ENCODE results near the gene TEX55. TPM values are rescaled to one million over a fixed set of nuclear protein-coding genes. Genes with fewer than 3 reads are reported as not detected.
"Not testable (repeated sequence)": the region's sequence is repeated elsewhere in the genome, so short reads cannot be mapped to it uniquely, and the experiment has no call there.

TEX55 gene
- not detected in 2 replicates for total RNA-seq

GRCh38 chr3:119145500-119146167 lies at the start of gene TEX55:
Gene TEX55, plus strand, starts transcription at chr3:119146165. Its CDS starts 25 bp downstream, at chr3:119146190.
- DNase-seq (ENCODE audit: low read depth in 2 of 2): peak; percentile 33 to 41

- no peak for DNase-seq (ENCODE audit: low read depth in 2 of 2)
These were observed 48.0 kb upstream of the TEX55 start for GRCh38 chr3:119098003-119098402.

DNA sequence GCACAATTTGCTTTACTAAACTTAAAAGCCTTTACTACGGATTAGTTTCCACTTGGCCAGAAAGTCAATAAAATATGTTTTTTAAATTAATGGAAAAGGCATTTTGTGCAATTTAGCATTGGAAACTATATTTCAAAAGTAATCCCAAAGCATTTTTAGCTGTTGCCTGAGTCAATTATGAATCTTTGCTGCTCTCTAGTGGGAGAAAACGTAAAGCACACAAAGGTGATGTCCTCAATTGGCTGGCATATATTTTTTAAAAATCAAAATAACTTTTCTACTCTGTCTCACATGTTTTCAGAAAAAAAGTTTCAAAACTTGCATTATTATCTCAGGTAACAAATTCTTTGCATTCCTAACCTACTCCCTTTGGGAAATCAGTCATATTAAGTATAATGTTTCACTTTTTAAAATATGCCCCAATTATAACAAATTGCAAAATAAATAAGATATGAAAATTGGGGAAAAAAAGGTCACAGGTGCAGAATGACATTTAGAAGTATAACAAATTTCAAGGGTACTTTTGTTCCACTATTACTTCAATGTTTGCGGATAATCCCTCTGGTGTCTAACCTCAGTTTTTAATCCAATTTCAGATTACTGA lies 47.2 kb upstream of the TEX55 start:
- DNase-seq (ENCODE audit: low read depth in 2 of 2): peak; percentile 33 to 57

- DNase-seq (ENCODE audit: low read depth in 2 of 2): no peak
These were observed 46.2 kb upstream of the TEX55 start for GRCh38 chr3:119099785-119100184.

DNA sequence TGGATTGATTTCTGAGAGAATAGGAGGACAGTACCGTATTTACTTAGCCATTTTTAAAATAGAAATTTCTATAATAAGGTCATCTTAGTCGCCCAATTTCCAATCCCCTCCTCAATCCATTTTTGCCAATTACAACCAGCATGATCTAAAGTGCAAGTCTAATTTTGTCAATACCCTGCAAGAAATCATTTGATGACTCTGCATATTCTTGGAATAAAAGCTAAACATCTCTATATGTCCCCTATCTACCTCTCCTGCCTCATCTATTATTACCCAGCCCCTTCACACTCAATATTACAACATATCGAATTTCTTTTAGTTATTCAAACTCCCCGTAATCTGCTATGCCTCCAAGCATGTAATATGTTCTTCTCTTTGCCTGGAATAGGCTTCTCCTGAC lies 41.9 kb upstream of the TEX55 start:
- no peak for DNase-seq (ENCODE audit: low read depth in 2 of 2)

- DNase-seq (ENCODE audit: low read depth in 2 of 2): not testable (repeated sequence)
These were observed 27.6 kb upstream of the TEX55 start for GRCh38 chr3:119118330-119118729.

- no peak for DNase-seq (ENCODE audit: low read depth in 2 of 2)
These were observed 25.5 kb upstream of the TEX55 start for GRCh38 chr3:119120480-119120879.

DNA sequence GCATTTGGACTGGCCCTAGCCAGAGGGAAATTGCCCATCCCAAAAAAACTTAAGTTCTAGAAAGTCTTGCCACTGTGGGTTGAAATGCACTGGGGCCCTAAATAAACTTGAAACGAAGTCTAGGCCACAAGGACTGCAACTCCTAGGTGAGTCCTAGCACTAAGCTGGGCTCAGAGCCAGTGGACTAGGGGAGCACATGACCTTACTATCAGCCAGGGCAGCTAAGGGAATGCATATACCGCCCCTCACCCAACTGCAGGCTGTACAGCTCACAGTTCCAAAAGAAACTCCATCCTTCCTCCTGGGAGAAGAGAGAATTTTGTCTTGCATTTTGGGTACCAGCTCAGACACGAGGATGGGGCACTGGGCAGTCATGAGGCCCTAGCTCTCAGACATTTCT lies 23.6 kb upstream of the TEX55 start:
- DNase-seq (ENCODE audit: low read depth in 2 of 2): no peak

DNA sequence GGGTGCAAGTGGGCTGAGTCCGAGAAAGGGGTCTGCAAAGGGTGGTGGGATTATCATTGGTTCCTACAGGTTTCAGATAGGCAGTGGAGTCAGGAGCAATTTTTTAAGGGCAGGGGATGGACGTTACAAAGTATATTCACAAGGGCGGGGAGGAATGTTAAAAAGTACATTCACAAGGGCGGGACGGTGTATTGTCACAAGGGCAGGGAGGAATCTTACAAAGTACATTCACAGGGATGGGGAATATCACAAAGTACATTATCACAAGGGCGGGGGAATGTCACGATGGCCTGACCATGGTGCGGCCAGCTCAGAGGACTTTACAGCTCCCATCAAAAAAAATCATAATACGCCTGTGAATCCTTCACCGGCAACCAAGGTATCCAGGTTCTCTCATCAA lies 20.6 kb upstream of the TEX55 start:
- no peak for DNase-seq (ENCODE audit: low read depth in 2 of 2)

GRCh38 chr3:119125742-119126504 lies 20.0 kb upstream of the TEX55 start:
- DNase-seq (ENCODE audit: low read depth in 2 of 2): no peak

DNA sequence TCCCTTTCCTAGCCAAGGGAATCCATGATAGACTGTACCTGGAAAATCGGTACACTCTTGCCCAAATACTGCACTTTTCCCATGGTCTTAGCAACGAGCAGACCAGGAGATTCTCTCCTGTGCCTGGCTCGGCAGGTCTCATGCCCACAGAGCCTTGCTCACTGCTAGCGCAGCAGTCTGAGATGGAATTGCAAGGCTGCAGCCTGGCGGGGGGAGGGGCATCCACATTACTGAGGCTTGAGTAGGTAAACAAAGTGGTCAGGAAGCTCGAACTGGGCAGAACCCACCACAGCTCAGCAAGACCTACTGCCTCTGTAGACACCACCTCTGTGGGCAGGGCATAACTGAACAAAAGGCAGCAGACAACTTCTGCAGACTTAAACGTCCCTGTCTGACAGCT lies 15.7 kb upstream of the TEX55 start:
- not testable (repeated sequence) for DNase-seq (ENCODE audit: low read depth in 2 of 2)

GRCh38 chr3:119132291-119132690 lies 13.7 kb upstream of the TEX55 start:
- not testable (repeated sequence) for DNase-seq (ENCODE audit: low read depth in 2 of 2)

DNA sequence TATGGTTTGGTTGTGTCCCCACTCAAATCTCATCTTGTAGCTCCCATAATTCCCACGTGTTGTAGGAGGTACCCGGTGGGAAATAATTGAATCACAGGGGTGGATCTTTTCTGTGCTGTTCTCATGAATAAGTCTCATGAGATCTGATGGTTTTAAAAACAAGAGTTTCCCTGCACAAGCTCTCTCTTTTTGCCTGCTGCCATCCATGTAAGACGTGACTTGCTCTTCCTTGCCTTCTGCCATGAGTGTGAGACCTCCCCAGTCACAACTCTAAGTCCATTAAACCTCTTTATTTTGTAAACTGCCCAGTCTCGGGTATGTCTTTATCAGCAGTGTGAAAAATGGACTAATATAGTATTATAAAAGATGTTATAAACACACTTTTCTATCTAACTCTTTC lies 6.6 kb upstream of the TEX55 start:
- not testable (repeated sequence) for DNase-seq (ENCODE audit: low read depth in 2 of 2)

- DNase-seq (ENCODE audit: low read depth in 2 of 2): no peak
These were observed 5.5 kb upstream of the TEX55 start for GRCh38 chr3:119140466-119140865.

DNA sequence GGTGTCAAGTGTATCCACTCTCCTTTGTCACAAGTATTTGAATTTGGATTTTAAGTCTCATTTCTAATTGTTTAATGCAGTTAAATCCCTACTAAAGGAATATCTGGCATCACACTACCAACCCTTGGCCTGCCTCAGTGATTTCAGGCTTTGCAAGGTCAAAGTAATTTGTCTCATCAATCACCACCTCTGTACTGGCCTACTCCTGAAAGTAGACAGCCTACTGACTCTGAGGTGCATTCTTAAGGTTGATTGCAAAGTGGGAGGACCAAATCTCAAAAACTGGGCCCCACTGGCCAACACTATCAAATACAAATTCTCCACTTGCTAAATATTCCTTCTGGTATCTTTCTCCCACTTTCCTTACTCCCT lies 851 bp upstream of the TEX55 start:
- no peak for DNase-seq (ENCODE audit: low read depth in 2 of 2)

DNA sequence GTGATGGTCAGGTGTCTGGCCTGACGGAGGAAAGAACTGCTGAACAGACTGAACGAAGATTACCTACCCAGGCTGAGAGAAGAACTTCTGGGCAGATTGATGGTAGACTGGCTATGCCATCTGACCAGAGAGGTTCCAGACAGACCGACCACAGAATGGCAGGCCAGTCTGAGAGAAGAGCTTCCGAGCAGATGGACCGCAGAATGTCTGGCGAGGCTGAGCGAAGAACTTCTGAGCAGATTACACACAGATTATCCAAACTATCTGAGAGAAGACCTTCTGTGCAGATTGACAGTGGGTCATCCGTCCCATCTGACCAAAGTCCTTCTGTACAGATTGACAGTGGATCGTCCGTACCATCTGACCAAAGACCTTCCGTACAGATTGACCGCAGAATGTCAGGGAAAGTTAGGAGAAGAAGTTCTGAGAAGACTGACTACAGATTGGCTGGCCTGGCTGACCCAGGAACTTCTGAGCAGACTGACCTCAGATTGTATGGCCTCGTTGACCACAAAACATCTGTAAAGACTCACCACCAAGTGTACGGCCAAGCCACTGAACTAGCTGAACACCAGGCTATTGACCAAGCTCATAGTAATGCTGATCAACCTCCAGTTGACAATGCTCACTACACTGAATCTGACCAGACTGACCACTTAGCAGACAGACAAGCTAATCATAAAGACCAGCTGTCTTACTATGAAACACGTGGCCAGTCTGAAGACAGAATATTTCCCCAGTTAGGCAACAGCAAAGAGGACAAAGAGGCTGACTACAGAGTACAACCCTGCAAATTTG lies 812 bp downstream of the TEX55 start:
- no peak for DNase-seq (ENCODE audit: low read depth in 2 of 2)

DNA sequence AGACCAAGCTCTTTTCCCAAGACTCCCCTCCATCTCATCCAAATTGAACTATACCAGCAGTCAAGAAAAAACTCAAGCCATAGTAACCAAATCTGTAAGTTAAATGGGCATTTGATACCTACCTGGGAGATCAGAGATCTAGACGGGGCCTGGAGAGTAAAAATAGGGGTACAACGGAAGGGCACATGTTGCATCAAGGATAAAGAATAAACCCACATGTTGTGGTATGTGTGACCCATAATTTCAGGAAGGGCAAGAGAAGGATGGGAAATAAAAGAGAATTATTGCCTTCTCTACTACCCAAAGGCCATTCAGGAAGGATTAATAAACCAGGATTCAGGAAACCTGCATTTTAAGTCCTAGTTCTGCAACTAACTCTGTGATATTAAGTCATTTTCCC lies 1.5 kb downstream of the TEX55 start:
- no peak for DNase-seq (ENCODE audit: low read depth in 2 of 2)

GRCh38 chr3:119148493-119149180 lies 2.7 kb downstream of the TEX55 start:
- no peak for DNase-seq (ENCODE audit: low read depth in 2 of 2)

DNA sequence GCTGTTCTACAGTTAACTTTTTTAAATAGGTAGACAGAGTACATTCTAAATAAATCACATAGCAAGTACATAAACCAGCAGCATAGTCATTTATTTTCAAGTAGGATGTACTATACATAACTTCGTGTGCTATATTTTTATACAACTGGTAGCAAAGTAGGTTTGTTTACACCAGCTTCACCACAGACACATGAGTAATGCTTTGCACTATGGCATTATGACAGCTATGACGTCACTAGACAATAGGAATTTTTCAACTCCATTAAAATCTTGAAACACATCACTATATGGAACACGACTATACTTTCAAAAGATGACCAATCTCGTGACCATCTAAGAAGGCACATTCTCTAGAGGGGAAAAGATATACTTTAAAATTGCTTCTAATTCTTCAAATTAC lies 3.5 kb downstream of the TEX55 start:
- peak in 1 of 2 donors; percentile 42 for DNase-seq (ENCODE audit: low read depth in 2 of 2)

- DNase-seq (ENCODE audit: low read depth in 2 of 2): no peak
These were observed 10.9 kb downstream of the TEX55 start for GRCh38 chr3:119156868-119157267.

- no peak for DNase-seq (ENCODE audit: low read depth in 2 of 2)
These were observed 12.0 kb downstream of the TEX55 start for GRCh38 chr3:119157971-119158370.

Measured in lung microvascular endothelial cell (primary cell).